GM19025 (cell line): Measurements from ENCODE around the gene ENTPD1.
A peak's percentile ranks its signal among the peaks of the same experiment; 100 is the strongest.
"Not testable (repeated sequence)": the region's sequence is repeated elsewhere in the genome, so short reads cannot be mapped to it uniquely, and the experiment has no call there.

Source experiments
- ATAC-seq: cut with Tn5 transposase; IDR thresholded peaks from one replicate; pipeline ENCODE4 v1.9.1; 2021; ENCODE audit warnings: mild to moderate bottlenecking, low read depth, moderate library complexity; ENCODE audit not compliant: unreplicated experiment

Gene ENTPD1

DNA sequence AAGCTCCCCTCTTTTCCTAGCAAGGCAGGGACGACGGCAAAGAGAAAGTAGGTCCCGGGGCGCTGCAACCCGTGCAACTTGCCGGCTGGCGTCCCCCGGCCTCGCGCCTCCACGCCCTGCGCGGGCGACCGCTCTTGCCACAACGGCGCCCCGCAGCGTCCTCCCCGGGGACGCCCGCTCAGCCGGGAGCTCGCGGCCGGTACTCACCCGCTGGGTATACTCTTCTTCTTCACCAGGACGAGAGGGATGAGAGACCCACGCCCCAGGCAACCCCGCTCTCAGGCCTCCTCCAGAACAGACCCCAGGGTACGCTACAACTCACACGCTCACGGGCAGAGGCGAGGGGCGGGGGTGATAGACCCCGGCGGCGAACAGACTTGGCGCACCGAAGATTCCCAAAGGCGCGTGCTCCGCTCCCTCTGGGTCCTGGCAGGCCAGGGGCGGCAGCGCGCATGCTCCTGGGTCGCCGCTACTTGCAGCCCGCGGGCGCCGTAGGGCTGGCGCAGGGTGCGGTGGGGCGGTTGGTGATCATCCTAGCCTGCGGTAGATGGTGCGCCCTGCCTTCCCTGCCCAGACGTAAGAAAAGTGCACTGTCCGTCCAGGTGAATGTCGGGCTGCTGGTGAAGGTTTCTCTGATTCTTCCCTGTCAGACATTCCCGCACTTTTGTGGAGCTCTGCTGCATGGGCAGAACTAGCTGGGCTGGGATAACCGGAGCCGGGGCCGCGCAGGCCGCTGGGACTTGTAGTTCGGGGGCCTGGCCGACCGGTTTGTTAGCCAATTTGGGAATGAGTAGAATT lies 151.7 kb downstream of the ENTPD1 start, which contains the start of gene CC2D2B:
Gene CC2D2B, plus strand, starts transcription at position 520 of the 798 bp plus-strand sequence. CDS start 3,349 bp downstream, outside the sequence.
- peak; percentile 88 for ATAC-seq

DNA sequence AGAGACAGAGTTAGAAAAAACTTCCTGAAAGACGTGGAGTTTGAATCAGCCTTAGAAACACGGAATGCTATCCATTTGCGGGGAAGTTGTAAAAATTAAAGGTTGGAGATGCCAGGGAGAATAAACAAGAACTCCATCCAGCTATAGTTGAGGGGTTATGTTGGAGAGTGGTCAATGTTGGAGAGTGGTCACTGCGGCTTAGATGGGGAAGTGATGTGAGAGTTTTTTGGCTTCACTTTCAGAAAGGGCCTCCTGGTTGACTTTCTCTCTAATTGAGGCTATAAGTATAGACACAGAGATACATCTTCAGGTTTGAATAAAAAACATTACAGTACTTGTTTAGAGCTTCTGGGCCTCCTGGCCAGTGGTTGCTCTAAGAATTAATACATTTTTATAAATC lies 152.5 kb downstream of the ENTPD1 start:
- ATAC-seq: no peak

DNA sequence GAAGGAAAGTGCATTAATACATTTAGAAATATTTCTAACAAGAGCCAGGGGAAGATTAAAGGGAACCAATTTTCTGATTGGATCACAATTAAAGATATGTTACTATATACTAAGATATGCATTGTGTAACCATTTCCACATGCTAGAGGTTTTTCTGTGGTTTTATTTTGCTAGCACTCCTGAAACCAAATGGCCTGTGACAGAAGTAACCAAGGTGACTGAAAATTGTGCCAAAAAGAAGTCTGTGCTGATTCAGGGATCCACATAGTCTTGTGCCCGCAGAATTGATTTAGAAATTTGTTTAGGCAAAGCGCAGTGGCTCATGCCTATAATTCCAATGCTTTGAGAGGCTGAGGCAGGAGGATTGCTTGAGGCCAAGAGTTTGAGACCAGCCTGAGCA lies 153.6 kb downstream of the ENTPD1 start:
- no peak for ATAC-seq

DNA sequence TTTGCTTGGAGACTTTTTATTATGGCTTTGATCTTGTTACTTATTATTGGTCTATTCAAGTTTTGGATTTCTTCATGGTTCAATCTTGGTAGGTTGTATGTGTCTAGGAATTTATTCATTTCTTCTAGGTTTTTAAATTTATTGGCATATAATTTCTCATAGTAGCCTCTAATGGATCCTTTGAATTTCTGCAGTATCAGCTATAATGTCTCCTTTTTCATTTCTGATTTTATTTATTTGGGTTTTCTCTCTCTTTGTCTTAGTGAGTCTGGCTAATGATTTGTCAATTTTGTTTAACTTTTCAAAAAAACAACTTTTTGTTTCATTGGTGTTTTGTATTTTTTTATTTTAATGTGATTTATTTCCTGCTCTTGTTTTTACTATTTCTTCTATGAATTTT lies 160.1 kb downstream of the ENTPD1 start:
- ATAC-seq: not testable (repeated sequence)
